HCT116 (cell line): ENCODE results near the gene PLA2G2C.

ENCODE experiments used
- CEBPB ChIP-seq: IDR thresholded peaks from 2 replicates; pipeline ENCODE4 v1.6.1; 2012; ENCODE audit warnings: low read depth
- CTCF ChIP-seq, 3 experiments: fragments of 200-600 bp in 1 of 3; sonication (generic) in 1 of 3; IDR thresholded peaks in 2 of 3; conservative IDR thresholded peaks in 1 of 3; 2 replicates each; pipeline ENCODE4 v1.5.1; 2012 to 2017; ENCODE audit warnings: low read depth in 2 of 3, low read length in 2 of 3, antibody characterized with exemption in 1 of 3, borderline replicate concordance in 1 of 3, control low read depth in 1 of 3, mild to moderate bottlenecking in 1 of 3, mixed read lengths in 1 of 3, mixed run types in 1 of 3, moderate library complexity in 1 of 3; ENCODE audit not compliant: insufficient read depth in 1 of 3
- EZH2 ChIP-seq: fragments of 200-600 bp; sonication (generic); IDR thresholded peaks from 2 replicates; pipeline ENCODE4 v1.6.1; 2017; ENCODE audit warnings: antibody characterized with exemption, mixed run types
- POLR2A ChIP-seq: IDR thresholded peaks from 2 replicates; pipeline ENCODE4 v1.7.0; 2011; ENCODE audit warnings: borderline replicate concordance; ENCODE audit not compliant: insufficient read depth, insufficient read length; ENCODE audit errors: extremely low read depth
- SIN3A ChIP-seq: IDR thresholded peaks from 2 replicates; pipeline ENCODE4 v1.6.1; 2012; ENCODE audit warnings: low read depth
- SP1 ChIP-seq: IDR thresholded peaks from 2 replicates; pipeline ENCODE4 v1.6.1; 2012; ENCODE audit warnings: low read depth
- SRF ChIP-seq: IDR thresholded peaks from 2 replicates; pipeline ENCODE4 v1.6.1; 2012; ENCODE audit warnings: low read depth
- TCF7L2 ChIP-seq: IDR thresholded peaks from 2 replicates; pipeline ENCODE4 v1.7.0; 2011; ENCODE audit warnings: borderline replicate concordance, inconsistent platforms; ENCODE audit not compliant: insufficient read depth, insufficient read length; ENCODE audit errors: extremely low read depth
- ZFX ChIP-seq: fragments of 450-650 bp; IDR thresholded peaks from 2 replicates; pipeline ENCODE4 v1.6.1; 2017
- ZNF274 ChIP-seq: fragments of 200-500 bp; sonication (Bioruptor generic); IDR thresholded peaks from 2 replicates; pipeline ENCODE4 v1.6.1; 2014; ENCODE audit warnings: mild to moderate bottlenecking, low read depth, low read length, inconsistent platforms
- TF ChIP-seq, protein P1 (sequence below): IDR thresholded peaks from 2 replicates; pipeline ENCODE4 v1.6.1; 2011; ENCODE audit warnings: mild to moderate bottlenecking, low read length, moderate library complexity; ENCODE audit not compliant: insufficient replicate concordance; ENCODE audit errors: extremely low read depth

DNA sequence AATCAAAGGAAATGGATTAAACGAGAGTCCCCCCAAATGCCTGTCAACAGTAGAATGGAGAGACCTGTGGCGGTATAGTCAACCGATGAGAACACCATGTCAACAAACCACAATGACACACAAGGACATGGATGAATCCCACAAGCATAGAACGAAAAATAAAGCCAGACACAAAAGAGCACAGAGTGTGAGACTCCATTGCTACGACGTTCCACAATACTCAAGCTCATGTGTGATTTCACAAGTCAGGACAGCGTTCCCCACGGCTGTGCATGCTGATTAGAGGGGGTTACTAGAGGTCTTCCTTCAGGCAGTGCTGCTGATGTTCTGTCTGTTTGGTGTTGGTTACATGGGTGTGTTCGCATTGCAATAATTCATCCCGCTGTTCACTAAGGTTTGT, 61.2 kb downstream of the PLA2G2C start:
- TF ChIP-seq, protein P1, sequence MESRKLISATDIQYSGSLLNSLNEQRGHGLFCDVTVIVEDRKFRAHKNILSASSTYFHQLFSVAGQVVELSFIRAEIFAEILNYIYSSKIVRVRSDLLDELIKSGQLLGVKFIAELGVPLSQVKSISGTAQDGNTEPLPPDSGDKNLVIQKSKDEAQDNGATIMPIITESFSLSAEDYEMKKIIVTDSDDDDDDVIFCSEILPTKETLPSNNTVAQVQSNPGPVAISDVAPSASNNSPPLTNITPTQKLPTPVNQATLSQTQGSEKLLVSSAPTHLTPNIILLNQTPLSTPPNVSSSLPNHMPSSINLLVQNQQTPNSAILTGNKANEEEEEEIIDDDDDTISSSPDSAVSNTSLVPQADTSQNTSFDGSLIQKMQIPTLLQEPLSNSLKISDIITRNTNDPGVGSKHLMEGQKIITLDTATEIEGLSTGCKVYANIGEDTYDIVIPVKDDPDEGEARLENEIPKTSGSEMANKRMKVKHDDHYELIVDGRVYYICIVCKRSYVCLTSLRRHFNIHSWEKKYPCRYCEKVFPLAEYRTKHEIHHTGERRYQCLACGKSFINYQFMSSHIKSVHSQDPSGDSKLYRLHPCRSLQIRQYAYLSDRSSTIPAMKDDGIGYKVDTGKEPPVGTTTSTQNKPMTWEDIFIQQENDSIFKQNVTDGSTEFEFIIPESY, result no peak
- TF ChIP-seq CTCF (IDR thresholded peaks at IDR 0.05 in 2 of 3, conservative IDR thresholded peaks at IDR 0.05 in 1 of 3; ENCODE audit: borderline replicate concordance in 1 of 3, insufficient read depth in 1 of 3, low read depth in 2 of 3, low read length in 2 of 3) (no peak), SP1 (no peak), POLR2A (no peak), SIN3A (no peak), CEBPB (no peak), SRF (no peak), ZFX (no peak), TCF7L2 (no peak), ZNF274 (no peak), EZH2 (no peak)
